ENCODE results near the gene CNIH2. TPM values are rescaled to one million over a fixed set of nuclear protein-coding genes. Genes with fewer than 3 reads are reported as not detected.

Gene CNIH2
- total RNA-seq, 1 experiment from 2014 or later = 12.9 TPM

DNA sequence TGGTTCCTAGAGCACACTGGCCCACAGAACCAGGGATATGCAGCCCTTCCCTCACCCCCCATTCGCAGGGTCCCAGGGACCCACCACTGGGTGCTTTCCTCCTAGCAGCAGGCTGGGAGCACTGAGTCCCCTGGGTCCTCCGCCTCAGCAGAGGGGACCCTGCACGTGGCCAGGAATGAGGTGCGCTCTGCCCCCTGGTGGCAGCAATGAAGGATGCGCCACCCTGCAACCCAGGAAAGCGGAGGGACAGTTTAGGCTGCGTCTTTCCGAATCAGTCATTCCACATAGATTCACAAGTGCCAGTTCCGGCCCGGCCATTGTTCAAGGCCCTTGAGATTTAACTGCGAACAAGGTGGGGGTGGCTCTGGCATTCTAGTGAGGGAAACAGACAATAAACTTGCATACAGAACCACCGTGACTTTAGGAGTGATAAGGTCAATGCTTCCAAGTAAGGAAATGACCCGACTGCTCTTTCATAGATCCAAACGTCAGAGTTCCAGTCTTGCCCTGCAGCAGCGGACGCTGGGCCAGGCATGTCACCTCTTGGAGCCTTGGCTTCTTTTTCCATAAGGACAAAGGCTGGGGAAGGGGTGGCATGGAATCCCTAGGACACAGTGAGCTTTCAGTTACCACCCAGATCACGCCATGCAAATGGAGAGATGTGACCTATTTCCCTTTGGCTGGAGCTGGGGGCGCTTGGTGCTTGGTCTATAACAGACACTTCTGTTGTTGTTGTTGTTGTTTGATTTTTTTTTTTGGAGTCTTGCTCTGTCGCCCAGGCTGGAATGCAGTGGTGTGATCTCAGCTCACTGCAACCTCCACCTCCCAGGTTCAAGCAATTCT is 50.5 kb downstream of the CNIH2 start (continued):
- TF ChIP-seq, protein P1, sequence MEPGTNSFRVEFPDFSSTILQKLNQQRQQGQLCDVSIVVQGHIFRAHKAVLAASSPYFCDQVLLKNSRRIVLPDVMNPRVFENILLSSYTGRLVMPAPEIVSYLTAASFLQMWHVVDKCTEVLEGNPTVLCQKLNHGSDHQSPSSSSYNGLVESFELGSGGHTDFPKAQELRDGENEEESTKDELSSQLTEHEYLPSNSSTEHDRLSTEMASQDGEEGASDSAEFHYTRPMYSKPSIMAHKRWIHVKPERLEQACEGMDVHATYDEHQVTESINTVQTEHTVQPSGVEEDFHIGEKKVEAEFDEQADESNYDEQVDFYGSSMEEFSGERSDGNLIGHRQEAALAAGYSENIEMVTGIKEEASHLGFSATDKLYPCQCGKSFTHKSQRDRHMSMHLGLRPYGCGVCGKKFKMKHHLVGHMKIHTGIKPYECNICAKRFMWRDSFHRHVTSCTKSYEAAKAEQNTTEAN (CRISPR knock-in tag; IDR thresholded peaks at IDR 0.05) = no peak
- no peak for TF ChIP-seq EMX1 (CRISPR knock-in tag; IDR thresholded peaks at IDR 0.05)
- TF ChIP-seq ZNF219 (CRISPR knock-in tag; IDR thresholded peaks at IDR 0.05; ENCODE audit: borderline replicate concordance) = no peak
- no peak for TF ChIP-seq MXD4 (CRISPR knock-in tag; IDR thresholded peaks at IDR 0.05; ENCODE audit: borderline replicate concordance)
- TF ChIP-seq, protein P2, sequence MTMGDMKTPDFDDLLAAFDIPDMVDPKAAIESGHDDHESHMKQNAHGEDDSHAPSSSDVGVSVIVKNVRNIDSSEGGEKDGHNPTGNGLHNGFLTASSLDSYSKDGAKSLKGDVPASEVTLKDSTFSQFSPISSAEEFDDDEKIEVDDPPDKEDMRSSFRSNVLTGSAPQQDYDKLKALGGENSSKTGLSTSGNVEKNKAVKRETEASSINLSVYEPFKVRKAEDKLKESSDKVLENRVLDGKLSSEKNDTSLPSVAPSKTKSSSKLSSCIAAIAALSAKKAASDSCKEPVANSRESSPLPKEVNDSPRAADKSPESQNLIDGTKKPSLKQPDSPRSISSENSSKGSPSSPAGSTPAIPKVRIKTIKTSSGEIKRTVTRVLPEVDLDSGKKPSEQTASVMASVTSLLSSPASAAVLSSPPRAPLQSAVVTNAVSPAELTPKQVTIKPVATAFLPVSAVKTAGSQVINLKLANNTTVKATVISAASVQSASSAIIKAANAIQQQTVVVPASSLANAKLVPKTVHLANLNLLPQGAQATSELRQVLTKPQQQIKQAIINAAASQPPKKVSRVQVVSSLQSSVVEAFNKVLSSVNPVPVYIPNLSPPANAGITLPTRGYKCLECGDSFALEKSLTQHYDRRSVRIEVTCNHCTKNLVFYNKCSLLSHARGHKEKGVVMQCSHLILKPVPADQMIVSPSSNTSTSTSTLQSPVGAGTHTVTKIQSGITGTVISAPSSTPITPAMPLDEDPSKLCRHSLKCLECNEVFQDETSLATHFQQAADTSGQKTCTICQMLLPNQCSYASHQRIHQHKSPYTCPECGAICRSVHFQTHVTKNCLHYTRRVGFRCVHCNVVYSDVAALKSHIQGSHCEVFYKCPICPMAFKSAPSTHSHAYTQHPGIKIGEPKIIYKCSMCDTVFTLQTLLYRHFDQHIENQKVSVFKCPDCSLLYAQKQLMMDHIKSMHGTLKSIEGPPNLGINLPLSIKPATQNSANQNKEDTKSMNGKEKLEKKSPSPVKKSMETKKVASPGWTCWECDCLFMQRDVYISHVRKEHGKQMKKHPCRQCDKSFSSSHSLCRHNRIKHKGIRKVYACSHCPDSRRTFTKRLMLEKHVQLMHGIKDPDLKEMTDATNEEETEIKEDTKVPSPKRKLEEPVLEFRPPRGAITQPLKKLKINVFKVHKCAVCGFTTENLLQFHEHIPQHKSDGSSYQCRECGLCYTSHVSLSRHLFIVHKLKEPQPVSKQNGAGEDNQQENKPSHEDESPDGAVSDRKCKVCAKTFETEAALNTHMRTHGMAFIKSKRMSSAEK (CRISPR knock-in tag; IDR thresholded peaks at IDR 0.05; ENCODE audit: borderline replicate concordance) = no peak
- no peak for TF ChIP-seq GRHL2 (CRISPR knock-in tag; IDR thresholded peaks at IDR 0.05; ENCODE audit: insufficient replicate concordance, severe bottlenecking)
- TF ChIP-seq FOXP1 (CRISPR knock-in tag; IDR thresholded peaks at IDR 0.05; ENCODE audit: borderline replicate concordance) = no peak
- TF ChIP-seq, protein P3, sequence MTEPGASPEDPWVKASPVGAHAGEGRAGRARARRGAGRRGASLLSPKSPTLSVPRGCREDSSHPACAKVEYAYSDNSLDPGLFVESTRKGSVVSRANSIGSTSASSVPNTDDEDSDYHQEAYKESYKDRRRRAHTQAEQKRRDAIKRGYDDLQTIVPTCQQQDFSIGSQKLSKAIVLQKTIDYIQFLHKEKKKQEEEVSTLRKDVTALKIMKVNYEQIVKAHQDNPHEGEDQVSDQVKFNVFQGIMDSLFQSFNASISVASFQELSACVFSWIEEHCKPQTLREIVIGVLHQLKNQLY (CRISPR knock-in tag; IDR thresholded peaks at IDR 0.05) = no peak
- TF ChIP-seq, protein P4, sequence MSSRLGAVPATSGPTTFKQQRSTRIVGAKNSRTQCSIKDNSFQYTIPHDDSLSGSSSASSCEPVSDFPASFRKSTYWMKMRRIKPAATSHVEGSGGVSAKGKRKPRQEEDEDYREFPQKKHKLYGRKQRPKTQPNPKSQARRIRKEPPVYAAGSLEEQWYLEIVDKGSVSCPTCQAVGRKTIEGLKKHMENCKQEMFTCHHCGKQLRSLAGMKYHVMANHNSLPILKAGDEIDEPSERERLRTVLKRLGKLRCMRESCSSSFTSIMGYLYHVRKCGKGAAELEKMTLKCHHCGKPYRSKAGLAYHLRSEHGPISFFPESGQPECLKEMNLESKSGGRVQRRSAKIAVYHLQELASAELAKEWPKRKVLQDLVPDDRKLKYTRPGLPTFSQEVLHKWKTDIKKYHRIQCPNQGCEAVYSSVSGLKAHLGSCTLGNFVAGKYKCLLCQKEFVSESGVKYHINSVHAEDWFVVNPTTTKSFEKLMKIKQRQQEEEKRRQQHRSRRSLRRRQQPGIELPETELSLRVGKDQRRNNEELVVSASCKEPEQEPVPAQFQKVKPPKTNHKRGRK (CRISPR knock-in tag; IDR thresholded peaks at IDR 0.05; ENCODE audit: borderline replicate concordance) = no peak
- no peak for TF ChIP-seq NFATC4 (CRISPR knock-in tag; IDR thresholded peaks at IDR 0.05)
- TF ChIP-seq, protein P5, sequence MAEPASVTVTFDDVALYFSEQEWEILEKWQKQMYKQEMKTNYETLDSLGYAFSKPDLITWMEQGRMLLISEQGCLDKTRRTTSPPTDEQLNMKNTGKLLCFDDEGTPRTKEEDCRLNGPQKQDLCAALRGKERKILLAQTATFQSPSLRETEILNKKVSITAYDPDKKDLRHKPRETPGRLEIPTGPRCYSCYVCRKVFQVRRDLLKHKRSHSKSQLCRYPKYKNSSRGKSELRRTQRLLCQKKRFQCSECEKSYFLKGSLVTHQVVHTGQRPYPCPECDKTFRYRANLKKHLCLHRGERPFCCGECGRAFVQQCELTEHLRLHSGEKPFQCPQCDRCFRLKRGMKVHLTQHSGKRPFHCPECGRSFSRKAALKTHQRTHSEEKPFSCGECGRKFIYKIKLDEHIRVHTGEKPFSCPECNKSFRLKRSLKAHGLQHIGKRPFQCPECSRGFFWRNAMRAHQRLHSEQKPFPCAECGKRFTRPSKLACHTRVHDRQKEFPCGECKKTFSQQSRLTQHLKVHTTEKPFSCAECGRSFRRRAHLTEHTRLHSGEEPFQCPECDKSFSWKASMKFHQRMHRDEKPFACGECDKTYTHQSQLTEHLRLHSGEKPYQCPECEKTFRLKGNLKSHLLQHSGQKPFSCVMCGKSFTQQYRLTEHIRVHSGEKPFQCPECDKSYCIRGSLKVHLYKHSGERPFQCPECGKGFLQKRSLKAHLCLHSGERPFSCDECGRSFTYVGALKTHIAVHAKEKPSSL (CRISPR knock-in tag; conservative IDR thresholded peaks at IDR 0.05) = no peak
- no peak for TF ChIP-seq NFYB (CRISPR knock-in tag; conservative IDR thresholded peaks at IDR 0.05; ENCODE audit: low read depth)
- TF ChIP-seq CBFB (CRISPR knock-in tag; IDR thresholded peaks at IDR 0.05; ENCODE audit: low read depth) = no peak
- TF ChIP-seq, protein P6, sequence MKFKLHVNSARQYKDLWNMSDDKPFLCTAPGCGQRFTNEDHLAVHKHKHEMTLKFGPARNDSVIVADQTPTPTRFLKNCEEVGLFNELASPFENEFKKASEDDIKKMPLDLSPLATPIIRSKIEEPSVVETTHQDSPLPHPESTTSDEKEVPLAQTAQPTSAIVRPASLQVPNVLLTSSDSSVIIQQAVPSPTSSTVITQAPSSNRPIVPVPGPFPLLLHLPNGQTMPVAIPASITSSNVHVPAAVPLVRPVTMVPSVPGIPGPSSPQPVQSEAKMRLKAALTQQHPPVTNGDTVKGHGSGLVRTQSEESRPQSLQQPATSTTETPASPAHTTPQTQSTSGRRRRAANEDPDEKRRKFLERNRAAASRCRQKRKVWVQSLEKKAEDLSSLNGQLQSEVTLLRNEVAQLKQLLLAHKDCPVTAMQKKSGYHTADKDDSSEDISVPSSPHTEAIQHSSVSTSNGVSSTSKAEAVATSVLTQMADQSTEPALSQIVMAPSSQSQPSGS (CRISPR knock-in tag; IDR thresholded peaks at IDR 0.05; ENCODE audit: borderline replicate concordance, low read depth) = no peak
- TF ChIP-seq, protein P7, sequence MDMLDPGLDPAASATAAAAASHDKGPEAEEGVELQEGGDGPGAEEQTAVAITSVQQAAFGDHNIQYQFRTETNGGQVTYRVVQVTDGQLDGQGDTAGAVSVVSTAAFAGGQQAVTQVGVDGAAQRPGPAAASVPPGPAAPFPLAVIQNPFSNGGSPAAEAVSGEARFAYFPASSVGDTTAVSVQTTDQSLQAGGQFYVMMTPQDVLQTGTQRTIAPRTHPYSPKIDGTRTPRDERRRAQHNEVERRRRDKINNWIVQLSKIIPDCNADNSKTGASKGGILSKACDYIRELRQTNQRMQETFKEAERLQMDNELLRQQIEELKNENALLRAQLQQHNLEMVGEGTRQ (CRISPR knock-in tag; IDR thresholded peaks at IDR 0.05) = peak; percentile 86
- TF ChIP-seq ELF4 (CRISPR knock-in tag; IDR thresholded peaks at IDR 0.05; ENCODE audit: low read depth) = no peak
- TF ChIP-seq, protein P8, sequence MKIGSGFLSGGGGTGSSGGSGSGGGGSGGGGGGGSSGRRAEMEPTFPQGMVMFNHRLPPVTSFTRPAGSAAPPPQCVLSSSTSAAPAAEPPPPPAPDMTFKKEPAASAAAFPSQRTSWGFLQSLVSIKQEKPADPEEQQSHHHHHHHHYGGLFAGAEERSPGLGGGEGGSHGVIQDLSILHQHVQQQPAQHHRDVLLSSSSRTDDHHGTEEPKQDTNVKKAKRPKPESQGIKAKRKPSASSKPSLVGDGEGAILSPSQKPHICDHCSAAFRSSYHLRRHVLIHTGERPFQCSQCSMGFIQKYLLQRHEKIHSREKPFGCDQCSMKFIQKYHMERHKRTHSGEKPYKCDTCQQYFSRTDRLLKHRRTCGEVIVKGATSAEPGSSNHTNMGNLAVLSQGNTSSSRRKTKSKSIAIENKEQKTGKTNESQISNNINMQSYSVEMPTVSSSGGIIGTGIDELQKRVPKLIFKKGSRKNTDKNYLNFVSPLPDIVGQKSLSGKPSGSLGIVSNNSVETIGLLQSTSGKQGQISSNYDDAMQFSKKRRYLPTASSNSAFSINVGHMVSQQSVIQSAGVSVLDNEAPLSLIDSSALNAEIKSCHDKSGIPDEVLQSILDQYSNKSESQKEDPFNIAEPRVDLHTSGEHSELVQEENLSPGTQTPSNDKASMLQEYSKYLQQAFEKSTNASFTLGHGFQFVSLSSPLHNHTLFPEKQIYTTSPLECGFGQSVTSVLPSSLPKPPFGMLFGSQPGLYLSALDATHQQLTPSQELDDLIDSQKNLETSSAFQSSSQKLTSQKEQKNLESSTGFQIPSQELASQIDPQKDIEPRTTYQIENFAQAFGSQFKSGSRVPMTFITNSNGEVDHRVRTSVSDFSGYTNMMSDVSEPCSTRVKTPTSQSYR (CRISPR knock-in tag; IDR thresholded peaks at IDR 0.05) = peak; percentile 53; the same call in 1 of the 2 replicates
- TF ChIP-seq JAZF1 (CRISPR knock-in tag; IDR thresholded peaks at IDR 0.05) = no peak
- TF ChIP-seq, protein P9, sequence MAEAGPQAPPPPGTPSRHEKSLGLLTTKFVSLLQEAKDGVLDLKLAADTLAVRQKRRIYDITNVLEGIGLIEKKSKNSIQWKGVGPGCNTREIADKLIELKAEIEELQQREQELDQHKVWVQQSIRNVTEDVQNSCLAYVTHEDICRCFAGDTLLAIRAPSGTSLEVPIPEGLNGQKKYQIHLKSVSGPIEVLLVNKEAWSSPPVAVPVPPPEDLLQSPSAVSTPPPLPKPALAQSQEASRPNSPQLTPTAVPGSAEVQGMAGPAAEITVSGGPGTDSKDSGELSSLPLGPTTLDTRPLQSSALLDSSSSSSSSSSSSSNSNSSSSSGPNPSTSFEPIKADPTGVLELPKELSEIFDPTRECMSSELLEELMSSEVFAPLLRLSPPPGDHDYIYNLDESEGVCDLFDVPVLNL (CRISPR knock-in tag; IDR thresholded peaks at IDR 0.05; ENCODE audit: borderline replicate concordance, low read depth) = no peak
- TF ChIP-seq SMAD4 (CRISPR knock-in tag; IDR thresholded peaks at IDR 0.05) = no peak

Measured in WTC11 (cell line).